ENCODE measurements around the gene WNT10A. TPM values are rescaled to one million over a fixed set of nuclear protein-coding genes. Genes with fewer than 3 reads are reported as not detected.
"Not testable (repeated sequence)": the region's sequence is repeated elsewhere in the genome, so short reads cannot be mapped to it uniquely, and the experiment has no call there.

WNT10A gene
- total RNA-seq, 1 donor from 2014 or later: not detected

- H3K4me3 Mint-ChIP-seq (ENCODE audit: low read depth): no peak overlapping the region
- H3K4me1 Mint-ChIP-seq (ENCODE audit: low read depth): peaks cover 3% of the 10 kb centered on the region
- peaks cover 10% of the 10 kb centered on the region for H3K27me3 Mint-ChIP-seq
- H3K27ac Mint-ChIP-seq: no peak overlapping the region
- TF ChIP-seq CTCF (IDR thresholded peaks at IDR 0.05; ENCODE audit: unreplicated experiment): no peak
- DNase-seq (ENCODE audit: low spot score, unreplicated experiment): no peak
- peaks cover 16% of the 10 kb centered on the region for H3K9me3 Mint-ChIP-seq (ENCODE audit: low read depth)
- H3K36me3 Mint-ChIP-seq (ENCODE audit: insufficient read depth): peaks cover 10% of the 10 kb centered on the region
These were observed 44.8 kb downstream of the WNT10A start for GRCh38 chr2:218925434-218925833.

- no peak for TF ChIP-seq CTCF (IDR thresholded peaks at IDR 0.05; ENCODE audit: unreplicated experiment)
- Mint-ChIP-seq H3K4me3 (ENCODE audit: low read depth) (no peak overlapping the region), H3K27ac (no peak overlapping the region), H3K4me1 (ENCODE audit: low read depth) (peaks cover 3% of the 10 kb centered on the region), H3K9me3 (ENCODE audit: low read depth) (peaks cover 14% of the 10 kb centered on the region), H3K36me3 (ENCODE audit: insufficient read depth) (peaks cover 8% of the 10 kb centered on the region), H3K27me3 (peaks cover 10% of the 10 kb centered on the region)
- DNase-seq (ENCODE audit: low spot score, unreplicated experiment): no peak
These were observed 46.8 kb downstream of the WNT10A start for GRCh38 chr2:218927422-218927821.

- no peak overlapping the region for H3K4me3 Mint-ChIP-seq (ENCODE audit: low read depth)
These were observed 47.2 kb downstream of the WNT10A start for GRCh38 chr2:218927876-218928275.

GRCh38 chr2:218930488-218930887 is 49.8 kb downstream of the WNT10A start:
- not testable (repeated sequence) for H3K9me3 Mint-ChIP-seq (ENCODE audit: low read depth); H3K4me3 Mint-ChIP-seq (ENCODE audit: low read depth); H3K27ac Mint-ChIP-seq; H3K36me3 Mint-ChIP-seq (ENCODE audit: insufficient read depth); DNase-seq (ENCODE audit: low spot score, unreplicated experiment); H3K4me1 Mint-ChIP-seq (ENCODE audit: low read depth)
- H3K27me3 Mint-ChIP-seq: peaks cover 24% of the 10 kb centered on the region

More at GRCh38 chr2:218927876-218928275, 47.2 kb downstream of the WNT10A start:
- Mint-ChIP-seq H3K4me1 (ENCODE audit: low read depth) (peaks cover 3% of the 10 kb centered on the region), H3K27ac (no peak overlapping the region), H3K9me3 (ENCODE audit: low read depth) (peaks cover 9% of the 10 kb centered on the region), H3K27me3 (peaks cover 10% of the 10 kb centered on the region), H3K36me3 (ENCODE audit: insufficient read depth) (peaks cover 7% of the 10 kb centered on the region)
- DNase-seq (ENCODE audit: low spot score, unreplicated experiment): no peak
- TF ChIP-seq CTCF (IDR thresholded peaks at IDR 0.05; ENCODE audit: unreplicated experiment): no peak

- H3K9me3 Mint-ChIP-seq (ENCODE audit: low read depth); H3K27ac Mint-ChIP-seq; DNase-seq (ENCODE audit: low spot score, unreplicated experiment); H3K36me3 Mint-ChIP-seq (ENCODE audit: insufficient read depth); H3K4me1 Mint-ChIP-seq (ENCODE audit: low read depth); H3K4me3 Mint-ChIP-seq (ENCODE audit: low read depth): not testable (repeated sequence)
- H3K27me3 Mint-ChIP-seq: peaks cover 36% of the 10 kb centered on the region
These were observed 51.1 kb downstream of the WNT10A start for GRCh38 chr2:218931751-218932150.

Other genes with a start within 250 kb of the WNT10A start
- 42.2 and 43.1 TPM in 2 replicates for gene ZNF142, start 221.2 kb upstream of the WNT10A start, total RNA-seq
- gene BCS1L, start 221.2 kb upstream of the WNT10A start, total RNA-seq: 45.8 and 49.9 TPM in 2 replicates
- gene RNF25, start 208.8 kb upstream of the WNT10A start, total RNA-seq: 27.1 and 28.7 TPM in 2 replicates
- 137 and 138 TPM in 2 replicates for gene STK36, start 208.8 kb upstream of the WNT10A start, total RNA-seq
- 92.1 and 93.4 TPM in 2 replicates for gene TTLL4, start 170.0 kb upstream of the WNT10A start, total RNA-seq
- gene CYP27A1, start 98.7 kb upstream of the WNT10A start, total RNA-seq: 15.1 and 16.4 TPM in 2 replicates
- not detected in 2 replicates for gene PRKAG3, start 49.0 kb upstream of the WNT10A start, total RNA-seq
- gene WNT6, start 21.0 kb upstream of the WNT10A start, total RNA-seq: 0.72 and 1.5 TPM in 2 replicates
- gene CDK5R2, start 78.8 kb downstream of the WNT10A start, total RNA-seq: 5.1 and 6.2 TPM in 2 replicates
- 13.5 and 15.6 TPM in 2 replicates for gene FEV, start 104.3 kb downstream of the WNT10A start, total RNA-seq
- gene CRYBA2, start 112.6 kb downstream of the WNT10A start, total RNA-seq: 24.4 and 30.1 TPM in 2 replicates
- 0.65 and 0.67 TPM in 2 replicates for gene CFAP65, start 160.7 kb downstream of the WNT10A start, total RNA-seq
- gene IHH, start 180.1 kb downstream of the WNT10A start, total RNA-seq: 17.3 and 24.1 TPM in 2 replicates